Vagina (tissue), 2 donors: ENCODE data around the gene ADAT2.
A peak's percentile ranks its signal among the peaks of the same experiment; 100 is the strongest.

Source experiments
- CTCF ChIP-seq, 3 experiments: fragments of 450-650 bp in 2 of 3; fragments of 200-600 bp in 1 of 3; sonication (generic) in 1 of 3; IDR thresholded peaks; one replicate each; pipeline ENCODE4 v1.5.1; 2017 to 2019; ENCODE audit warnings: antibody characterized with exemption in 3 of 3, mild to moderate bottlenecking in 2 of 3, moderate library complexity in 2 of 3
- POLR2A ChIP-seq, 2 donors: fragments of 450-650 bp; IDR thresholded peaks; one replicate each; pipeline ENCODE4 v1.6.1; 2017; ENCODE audit warnings: antibody characterized with exemption in 2 of 2, mild to moderate bottlenecking in 2 of 2, moderate library complexity in 2 of 2
- POLR2AphosphoS5 ChIP-seq, 2 donors: sonication (generic); formaldehyde crosslinking; IDR thresholded peaks; one replicate each; pipeline ENCODE4 v1.9.0; 2017; ENCODE audit warnings: antibody characterized with exemption in 2 of 2, mild to moderate bottlenecking in 2 of 2, low read depth in 1 of 2; ENCODE audit not compliant: insufficient read depth in 1 of 2

- TF ChIP-seq CTCF (IDR thresholded peaks at IDR 0.05) (peak; percentile 76 to 86 (median 85)), POLR2AphosphoS5 (IDR thresholded peaks at IDR 0.05; ENCODE audit: insufficient read depth in 1 of 2, low read depth in 1 of 2) (no peak), POLR2A (IDR thresholded peaks at IDR 0.05) (no peak)
Measured at GRCh38 chr6:143427109-143427817, 23.2 kb downstream of the ADAT2 start.
